GM18499 (cell line): ENCODE measurements around the gene NAA80.
"Not testable (repeated sequence)": the region's sequence is repeated elsewhere in the genome, so short reads cannot be mapped to it uniquely, and the experiment has no call there.

ENCODE experiments used
- ATAC-seq: cut with Tn5 transposase; IDR thresholded peaks from one replicate; pipeline ENCODE4 v1.9.1; 2021; ENCODE audit warnings: moderate number of reproducible peaks; ENCODE audit not compliant: insufficient read depth, unreplicated experiment

The NAA80 gene

GRCh38 chr3:50272911-50273688, 26.1 kb downstream of the NAA80 start:
- ATAC-seq: peak; percentile 85

- not testable (repeated sequence) for ATAC-seq
These were observed 26.7 kb downstream of the NAA80 start for GRCh38 chr3:50272538-50272910.

- no peak for ATAC-seq
These were observed 27.8 kb downstream of the NAA80 start for GRCh38 chr3:50271314-50271936.

GRCh38 chr3:50270422-50271224, 28.6 kb downstream of the NAA80 start:
- no peak for ATAC-seq

- no peak for ATAC-seq
These were observed 29.2 kb downstream of the NAA80 start for GRCh38 chr3:50269977-50270413.

- no peak for ATAC-seq
These were observed 29.7 kb downstream of the NAA80 start for GRCh38 chr3:50269460-50269859.

GRCh38 chr3:50268703-50269451, 30.3 kb downstream of the NAA80 start, which contains the start of gene SEMA3B:
SEMA3B (plus strand) TSS chr3:50269147; CDS start chr3:50269241, 94 bp downstream.
- ATAC-seq: no peak

GRCh38 chr3:50268276-50268675, 30.9 kb downstream of the NAA80 start:
- ATAC-seq: no peak

GRCh38 chr3:50267280-50267913, 31.8 kb downstream of the NAA80 start:
- ATAC-seq: no peak

- no peak for ATAC-seq
These were observed 32.4 kb downstream of the NAA80 start for GRCh38 chr3:50266836-50267235.

GRCh38 chr3:50266017-50266416, 33.2 kb downstream of the NAA80 start:
- no peak for ATAC-seq

- no peak for ATAC-seq
These were observed 33.6 kb downstream of the NAA80 start for GRCh38 chr3:50265571-50265970.

GRCh38 chr3:50264964-50265485, 34.2 kb downstream of the NAA80 start:
- ATAC-seq: no peak

- no peak for ATAC-seq
These were observed 34.7 kb downstream of the NAA80 start for GRCh38 chr3:50264383-50264963.

- no peak for ATAC-seq
These were observed 35.5 kb downstream of the NAA80 start for GRCh38 chr3:50263478-50264382.

- no peak for ATAC-seq
These were observed 36.4 kb downstream of the NAA80 start for GRCh38 chr3:50262778-50263177.

- not testable (repeated sequence) for ATAC-seq
These were observed 37.0 kb downstream of the NAA80 start for GRCh38 chr3:50262200-50262599.

GRCh38 chr3:50261505-50261904, 37.7 kb downstream of the NAA80 start:
- ATAC-seq: no peak
